Islet of Langerhans (tissue), 1 donor: Measurements from ENCODE around the gene PRDM12.

ENCODE experiments used
- FAIRE-seq: peaks from one replicate; lab custom pipeline; 2011; peaks lifted over from hg19 to GRCh38; lab: Jason Lieb, UNC

PRDM12 gene

DNA sequence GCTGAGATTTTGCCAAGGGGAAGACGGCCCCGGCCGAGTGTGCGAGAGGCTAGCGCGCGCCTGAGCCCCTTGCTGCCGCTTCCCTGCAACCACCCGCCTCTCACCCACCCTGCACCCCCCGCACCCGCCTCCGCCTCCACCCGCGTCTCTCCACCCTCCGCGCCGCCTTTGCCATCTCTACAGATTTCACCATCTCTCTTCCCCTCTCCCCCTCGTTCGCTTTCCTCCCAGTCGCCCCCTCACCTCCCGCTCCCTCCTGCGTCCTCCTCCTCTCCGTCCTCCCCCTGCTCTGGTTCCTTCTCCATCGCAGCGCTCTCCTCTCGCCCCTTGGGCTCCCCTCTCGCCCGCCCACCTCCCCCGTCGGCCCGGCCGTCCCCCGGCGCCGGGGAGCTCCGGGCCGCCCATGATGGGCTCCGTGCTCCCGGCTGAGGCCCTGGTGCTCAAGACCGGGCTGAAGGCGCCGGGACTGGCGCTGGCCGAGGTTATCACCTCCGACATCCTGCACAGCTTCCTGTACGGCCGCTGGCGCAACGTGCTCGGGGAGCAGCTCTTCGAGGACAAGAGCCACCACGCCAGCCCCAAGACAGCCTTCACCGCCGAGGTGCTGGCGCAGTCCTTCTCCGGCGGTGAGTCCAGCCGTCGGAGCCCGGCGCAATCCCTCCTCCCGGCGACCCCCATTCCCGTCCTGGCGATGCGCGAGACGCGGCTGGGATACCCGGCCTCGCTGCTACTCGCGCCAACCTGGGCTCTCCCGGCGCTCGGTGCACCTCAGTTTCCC, at the start of gene PRDM12:
Gene PRDM12, plus strand, starts transcription at position 344 of the 778 bp plus-strand sequence. Its CDS starts 60 bp downstream, at position 404.
- FAIRE-seq: no peak

DNA sequence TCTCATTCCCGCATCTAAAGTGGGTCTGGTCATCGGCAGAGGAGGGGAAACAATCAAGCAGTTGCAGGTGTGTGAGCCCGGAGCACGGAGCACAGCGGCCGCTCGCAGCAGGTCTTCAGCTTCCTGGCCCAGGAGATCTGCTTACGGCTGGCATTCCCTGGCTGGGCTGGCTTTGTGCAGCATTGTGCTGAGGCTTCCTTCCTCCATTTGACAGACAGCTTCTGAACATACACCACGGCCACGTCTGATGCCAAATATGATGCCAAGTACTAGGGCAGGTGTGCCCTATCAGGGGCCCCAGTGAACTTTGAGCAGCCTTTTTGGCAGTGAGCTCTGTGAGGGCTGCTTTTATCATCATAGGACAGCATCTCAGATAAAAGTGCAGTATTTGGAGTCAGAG, 47.9 kb upstream of the PRDM12 start:
- FAIRE-seq: no peak

DNA sequence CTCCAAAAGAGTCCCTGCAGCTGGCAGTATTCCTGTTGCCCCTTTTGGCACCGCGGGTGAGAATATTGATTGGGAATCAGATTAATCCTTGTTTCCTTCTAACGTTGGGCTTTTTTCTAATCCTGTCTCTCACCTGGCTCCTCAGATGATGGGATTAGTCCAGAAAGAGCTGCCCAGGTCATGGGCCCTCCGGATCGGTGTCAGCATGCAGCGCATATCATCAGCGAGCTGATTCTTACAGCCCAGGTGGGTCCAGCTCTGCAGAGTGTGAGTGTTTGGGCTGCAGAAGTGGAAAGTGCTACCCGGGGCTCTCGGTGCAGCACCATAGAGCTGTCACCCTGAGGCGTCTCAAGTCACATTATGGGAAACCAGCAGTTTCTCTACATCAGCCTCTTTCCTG, 40.9 kb upstream of the PRDM12 start:
- FAIRE-seq: no peak

DNA sequence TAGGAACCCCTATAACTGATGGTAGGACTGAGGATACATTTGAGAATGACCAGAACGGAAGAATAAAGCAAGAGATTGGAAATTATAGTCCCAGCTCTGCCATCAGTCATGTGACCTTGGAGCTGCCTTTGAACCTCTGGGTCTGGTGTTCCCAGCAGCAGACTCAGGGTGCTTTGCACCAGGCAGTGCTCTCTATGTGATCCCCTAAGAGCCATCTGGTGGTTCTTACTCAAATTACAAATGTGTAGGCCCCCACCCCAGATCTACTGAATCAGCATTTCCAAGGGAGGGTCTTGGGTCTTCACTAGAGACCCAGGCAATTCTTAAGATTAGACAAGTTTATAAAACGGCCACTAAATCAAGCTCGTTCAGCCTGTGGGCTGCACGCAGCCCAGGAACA, 40.2 kb upstream of the PRDM12 start:
- FAIRE-seq: no peak

DNA sequence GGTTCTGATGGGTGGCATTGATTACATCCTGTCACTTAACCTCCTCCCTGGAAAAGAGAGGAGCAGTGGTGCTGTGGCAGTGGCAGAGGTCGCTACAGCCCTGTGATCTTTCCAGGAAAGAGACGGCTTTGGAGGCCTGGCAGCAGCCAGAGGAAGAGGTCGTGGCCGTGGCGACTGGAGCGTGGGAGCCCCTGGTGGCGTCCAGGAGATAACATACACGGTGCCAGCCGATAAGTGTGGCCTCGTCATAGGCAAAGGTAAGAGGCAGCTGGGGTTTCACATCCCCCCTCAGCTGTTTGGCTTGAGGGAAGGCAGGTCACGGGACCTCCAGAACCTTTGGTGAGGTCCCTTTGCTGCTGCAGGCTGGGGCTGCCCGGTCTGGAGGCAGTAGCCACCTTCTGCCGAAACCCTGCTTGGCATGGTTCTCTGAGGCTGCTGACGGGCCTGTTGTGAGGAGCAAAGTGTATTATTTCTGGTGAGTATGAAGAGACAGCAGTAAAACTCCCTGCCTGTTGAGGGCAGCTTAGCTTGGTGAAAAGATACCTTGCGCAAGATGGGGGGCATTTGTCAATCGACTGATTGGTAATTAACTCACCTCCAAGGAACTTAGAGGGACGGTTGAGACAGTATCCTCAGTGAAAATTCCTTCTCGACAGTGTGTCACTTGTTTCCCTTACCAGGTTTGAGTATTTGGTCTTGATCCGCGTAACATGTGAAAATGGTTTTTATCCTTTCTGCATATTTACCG, 38.0 kb upstream of the PRDM12 start:
- no peak for FAIRE-seq

DNA sequence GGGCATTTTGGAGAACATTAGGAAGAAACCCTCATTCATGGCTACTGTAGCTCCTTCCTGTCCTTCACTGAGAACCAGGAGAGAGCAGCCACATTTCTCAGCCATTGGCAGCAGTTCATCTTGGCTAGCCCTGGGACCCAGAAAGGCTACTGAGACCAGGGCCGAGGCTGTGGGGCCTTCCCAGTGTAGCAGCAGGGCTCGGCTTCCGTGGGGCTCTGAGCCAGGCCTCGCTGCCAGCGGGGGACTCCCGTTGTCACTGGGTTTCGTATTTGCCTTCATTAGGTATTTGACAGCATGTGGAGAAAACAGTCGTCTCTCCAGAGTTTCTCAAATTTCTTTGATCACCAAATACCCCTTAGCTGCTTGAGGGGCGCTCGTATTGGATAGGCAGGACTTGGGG, 37.3 kb upstream of the PRDM12 start:
- FAIRE-seq: no peak

DNA sequence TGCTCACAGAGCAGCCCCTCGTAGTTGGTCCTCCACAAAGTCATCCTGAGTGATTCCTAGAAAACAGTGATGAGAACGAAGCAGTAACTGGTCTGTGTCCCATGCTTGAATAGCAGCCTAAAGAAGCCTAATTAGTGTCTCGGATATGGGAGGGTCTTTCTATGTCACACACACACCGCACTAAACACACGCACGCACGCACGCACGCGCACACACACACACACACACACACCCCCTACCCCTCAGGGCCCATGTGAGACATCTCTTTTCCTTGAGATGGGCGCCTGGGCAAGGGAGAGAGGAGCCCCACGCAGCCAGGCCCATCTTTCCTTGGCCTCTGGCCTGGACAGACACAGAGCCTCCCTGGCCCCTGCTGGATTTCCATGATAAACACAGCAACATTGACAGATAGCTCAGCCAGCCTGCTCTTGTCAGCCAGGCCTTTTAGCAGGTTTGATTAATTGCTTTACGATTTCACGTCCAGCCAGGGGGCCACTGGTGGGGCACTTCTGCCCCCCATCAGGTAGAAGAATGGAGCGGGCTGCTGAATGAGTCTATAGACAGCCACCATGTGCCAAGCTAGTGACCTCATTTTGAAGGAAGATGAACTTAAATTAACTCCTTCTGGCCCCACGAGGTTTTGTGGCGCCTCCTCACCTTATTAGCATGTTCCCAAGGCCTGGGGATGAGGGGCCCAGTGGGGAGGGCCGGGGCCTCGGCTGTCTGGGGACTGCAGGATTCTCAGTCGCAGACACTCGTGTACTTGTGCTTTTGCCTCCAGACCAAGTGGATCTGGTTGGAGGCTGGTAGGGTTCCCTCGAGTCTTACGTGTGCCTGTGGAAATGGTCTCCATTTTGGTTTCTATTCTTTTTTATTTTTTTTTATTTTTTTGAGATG, 36.2 kb upstream of the PRDM12 start:
- no peak for FAIRE-seq

DNA sequence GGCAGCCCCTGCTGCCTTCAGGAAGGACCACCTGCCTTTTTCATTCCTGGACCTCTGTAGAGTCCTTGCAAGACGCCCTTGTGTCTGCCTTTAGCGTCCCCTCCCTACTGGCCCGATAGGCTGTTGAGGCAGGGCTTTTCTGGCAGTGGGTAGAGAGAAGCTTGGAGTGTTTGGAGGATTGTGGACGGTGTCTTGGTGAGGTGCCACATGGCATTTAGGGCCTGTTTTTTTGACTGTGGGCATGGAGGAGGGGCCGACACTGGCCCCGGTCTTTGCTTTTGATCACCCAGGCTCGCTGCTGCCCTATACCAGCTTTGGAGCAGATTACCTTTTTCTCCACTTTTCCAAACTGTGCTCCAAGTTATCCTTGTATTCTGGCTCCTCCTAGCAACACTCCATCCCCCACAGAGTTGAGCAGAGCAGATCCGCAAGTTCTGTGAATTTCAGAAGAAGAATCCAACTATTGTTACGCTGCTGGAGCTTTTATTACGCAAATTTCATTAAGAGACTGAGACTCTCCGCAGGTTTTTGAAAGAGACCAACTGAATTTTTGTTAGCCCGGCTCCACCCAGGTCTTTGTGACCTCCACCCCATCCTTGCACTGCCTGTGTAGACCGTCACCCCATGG, 34.8 kb upstream of the PRDM12 start:
- FAIRE-seq: no peak

DNA sequence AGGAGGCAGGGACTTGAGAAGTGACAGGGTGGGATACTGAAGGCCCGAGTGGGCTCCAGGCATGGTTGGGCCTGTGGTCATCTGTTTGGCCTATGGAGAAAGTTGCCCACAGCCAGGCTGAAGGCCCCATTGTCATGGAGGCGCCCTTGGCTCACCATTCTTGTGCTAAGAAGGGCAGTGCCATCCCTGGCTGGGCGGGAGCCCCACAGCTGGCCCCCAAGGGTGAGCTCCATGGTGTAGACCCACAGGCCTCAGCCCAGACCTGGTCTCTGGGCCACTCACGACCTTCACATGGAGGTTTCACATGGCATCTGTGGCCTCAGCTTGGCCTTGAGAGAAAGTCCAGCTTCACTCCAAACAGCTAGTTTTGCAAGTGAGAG, 34.3 kb upstream of the PRDM12 start:
- no peak for FAIRE-seq

DNA sequence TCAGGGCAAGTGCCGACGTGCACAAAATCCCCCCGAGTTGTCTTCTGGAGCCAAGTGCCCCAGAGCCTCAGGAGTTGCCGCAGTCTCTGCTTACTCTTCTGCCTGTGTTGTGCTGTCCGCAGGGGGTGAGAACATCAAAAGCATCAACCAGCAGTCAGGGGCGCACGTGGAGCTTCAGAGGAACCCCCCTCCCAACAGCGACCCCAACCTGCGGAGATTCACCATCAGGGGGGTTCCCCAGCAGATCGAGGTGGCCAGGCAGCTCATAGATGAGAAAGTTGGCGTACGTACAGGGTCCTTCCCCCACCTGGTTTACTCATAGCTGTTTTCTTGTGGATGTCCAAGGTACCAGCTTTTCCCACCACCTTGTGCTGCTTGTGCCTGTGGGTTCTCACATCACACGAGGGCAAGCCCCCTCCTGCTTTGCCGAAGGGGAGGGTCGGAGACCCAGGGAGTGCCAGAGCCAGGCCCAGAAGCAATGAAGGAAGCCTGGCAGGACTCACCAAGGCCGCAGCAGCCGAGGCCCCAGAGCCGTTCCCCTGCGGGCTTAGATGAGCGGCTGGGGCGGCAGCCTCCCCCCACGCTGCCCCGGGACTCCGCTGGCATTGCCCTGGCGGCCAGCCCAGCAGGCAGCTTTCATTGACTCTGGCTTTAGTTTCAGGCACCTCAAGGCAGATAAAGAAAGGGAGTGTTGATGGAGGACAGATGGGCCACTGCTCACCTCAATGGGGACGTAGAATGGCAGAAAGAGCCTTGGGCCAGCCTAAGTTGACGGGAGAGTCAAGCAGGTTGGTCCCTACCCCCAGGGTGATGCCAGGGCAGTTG, 33.7 kb upstream of the PRDM12 start:
- FAIRE-seq: no peak

DNA sequence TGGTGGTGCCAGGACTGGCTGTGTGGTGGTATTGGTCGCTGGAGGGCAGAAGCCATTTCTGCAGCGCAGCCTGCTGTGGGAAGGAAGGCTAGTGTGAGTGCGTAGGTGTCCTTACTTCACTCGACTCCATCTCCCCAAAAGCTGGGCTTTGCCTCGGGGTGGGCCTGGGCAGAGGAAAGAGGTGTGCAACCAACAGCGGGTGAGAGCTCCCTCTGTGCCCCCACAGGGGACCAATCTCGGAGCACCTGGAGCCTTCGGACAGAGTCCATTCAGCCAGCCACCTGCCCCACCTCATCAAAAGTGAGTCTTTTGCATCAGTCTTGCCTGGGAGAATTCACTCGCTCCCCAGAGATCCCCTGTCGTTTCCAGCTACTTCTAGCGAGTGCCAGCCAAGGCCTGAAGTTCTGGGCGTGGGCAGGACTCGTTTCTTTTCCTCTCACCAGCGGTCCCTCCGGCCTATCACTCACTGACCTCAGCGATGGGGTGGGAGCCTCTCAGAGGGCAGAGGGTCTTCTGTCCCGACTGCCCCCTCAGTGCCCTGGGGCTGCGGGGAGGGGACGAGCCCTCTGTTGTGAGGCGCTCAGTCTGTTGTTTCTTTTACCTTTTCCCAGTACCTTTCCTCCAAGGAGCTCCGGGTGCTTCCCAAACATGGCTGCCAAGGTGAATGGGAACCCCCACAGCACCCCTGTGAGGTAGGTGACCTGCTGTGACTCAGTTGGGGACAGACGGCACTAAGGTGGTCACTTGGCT, 32.9 kb upstream of the PRDM12 start:
- no peak for FAIRE-seq

DNA sequence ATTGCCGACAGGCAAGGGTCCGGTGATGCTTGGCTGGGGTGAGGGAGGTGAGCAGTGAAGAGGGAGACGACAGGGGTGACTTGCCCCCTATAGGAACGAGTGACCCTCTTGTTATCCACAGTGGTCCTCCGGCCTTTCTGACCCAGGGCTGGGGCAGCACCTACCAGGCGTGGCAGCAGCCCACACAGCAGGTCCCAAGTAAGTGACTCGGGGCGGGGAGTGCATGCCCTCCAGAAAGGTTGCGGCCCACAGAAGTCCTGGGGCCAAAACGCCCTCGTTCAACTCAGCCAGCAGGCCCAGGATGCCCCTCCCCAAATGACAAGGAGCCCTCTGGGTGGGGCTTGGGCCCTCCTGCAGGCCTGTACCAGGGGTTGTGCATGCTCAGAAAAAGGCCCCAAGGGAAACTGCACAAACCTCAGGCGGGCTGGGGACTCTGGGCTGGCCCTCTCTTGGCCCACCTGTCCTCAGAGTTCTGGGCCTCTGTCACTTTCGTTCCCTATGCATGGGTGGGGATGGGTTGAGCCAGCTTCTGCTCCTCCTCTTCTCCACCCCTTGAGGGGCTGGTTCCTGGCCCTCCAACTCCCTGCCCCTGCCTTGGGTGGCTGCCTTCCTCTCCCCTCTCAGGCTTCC, 32.2 kb upstream of the PRDM12 start:
- FAIRE-seq: no peak

DNA sequence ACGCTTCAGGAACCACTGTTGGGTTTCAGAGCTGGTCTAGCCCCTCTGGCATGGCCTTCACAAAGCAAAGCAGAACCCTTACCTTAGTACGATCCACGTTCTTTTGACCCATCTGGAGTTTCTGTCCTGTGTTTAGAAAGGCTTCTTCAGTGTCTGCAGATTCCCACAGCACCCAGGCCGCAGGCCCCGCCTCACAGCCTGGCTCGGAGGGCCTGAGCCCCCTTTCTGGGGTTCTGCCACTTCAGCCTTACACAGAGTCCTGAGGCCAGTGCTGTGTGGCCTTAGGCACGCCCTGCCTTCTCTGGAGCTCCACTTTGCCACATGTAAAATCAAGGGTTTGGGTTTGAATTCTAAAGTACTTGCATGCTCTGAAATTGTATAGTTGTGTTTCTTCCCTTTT, 31.6 kb upstream of the PRDM12 start:
- FAIRE-seq: no peak

DNA sequence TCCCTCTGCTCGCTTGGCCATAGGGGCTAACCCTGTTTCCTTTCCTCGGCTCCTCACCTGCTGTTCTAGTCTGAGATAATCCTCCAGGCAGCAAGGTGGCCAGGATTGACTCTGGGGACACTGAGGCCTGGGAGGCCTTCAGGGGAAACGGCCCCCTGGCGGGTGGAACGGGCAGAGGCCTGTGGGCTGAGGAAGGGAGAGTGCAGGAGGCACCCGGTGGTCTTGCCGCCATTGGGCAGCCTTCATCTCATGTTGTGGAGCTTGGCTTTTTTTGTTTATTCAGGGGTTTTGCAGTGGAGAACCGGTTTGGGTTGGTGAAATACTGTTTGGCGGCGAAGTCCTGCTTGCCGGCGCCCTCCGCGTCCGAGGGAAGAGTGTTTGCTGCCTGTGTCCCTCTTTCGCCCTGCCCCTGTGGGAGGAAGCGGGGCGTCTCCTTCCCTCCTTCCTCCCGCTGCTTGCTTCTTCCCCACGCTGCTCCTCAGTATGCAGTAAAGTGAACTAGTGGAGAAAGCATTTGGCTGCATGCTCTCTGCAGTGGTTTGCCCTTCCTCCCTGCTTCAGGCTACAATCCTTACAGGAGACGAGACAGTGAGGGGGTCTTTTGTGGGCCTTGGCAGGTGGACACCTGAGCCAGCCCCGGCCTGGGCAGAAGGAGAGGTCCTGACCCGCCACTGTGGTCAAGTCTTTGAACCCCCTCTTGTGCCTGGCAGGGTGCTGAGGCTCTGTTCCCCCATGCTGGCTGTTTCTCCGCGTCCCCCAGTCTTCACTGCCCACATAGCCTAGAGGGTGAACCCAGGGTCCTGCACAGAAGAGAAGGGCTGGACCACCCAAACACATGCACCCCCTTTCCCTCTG, 30.8 kb upstream of the PRDM12 start:
- FAIRE-seq: no peak

DNA sequence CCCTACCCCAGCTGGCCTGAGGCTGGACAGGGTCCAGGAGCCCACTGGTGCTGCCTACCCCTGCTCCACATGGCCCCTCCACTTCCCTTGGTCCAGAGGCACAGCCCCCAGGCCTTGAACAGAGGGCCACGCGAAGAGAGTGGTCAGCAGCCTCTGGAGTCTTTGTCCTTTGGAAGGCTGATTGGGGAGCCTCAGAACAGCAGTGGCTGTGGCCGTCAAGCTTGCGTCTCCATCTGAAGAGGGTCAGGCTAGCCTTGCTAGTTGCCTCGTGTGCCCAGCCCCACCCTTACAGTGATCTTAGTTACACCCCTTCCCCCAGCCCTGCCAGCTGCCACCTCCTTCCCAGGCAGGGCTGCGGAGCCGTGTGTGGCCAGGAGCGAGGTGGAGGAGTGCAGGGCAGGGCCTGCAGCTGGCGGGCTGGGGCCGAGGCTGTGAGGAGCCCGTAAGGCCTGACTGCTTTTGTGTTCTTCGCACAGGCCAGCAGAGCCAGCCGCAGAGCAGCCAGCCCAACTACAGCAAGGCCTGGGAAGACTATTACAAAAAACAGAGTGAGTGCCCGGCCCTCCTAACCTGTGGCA, 30.1 kb upstream of the PRDM12 start:
- FAIRE-seq: no peak

DNA sequence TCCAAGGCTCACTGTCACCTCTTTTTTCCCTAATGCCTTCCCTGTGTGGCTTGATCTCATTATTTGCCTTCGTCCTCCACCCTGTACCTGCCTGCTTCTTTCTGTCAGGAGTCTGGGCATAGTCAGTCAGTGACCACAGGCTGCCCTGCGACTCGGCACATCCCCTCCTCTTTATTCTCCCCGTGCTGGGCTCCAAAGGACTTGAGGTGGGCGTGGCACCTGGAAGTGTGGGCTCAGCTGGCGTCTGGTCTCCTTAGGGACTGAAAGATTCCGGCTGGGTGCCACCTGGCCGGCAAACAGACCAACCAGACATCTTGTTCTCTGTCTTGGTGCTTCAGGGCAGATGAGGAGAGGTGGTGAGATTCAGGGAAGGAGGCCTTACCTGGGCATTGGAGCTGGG, 29.6 kb upstream of the PRDM12 start:
- FAIRE-seq: no peak

DNA sequence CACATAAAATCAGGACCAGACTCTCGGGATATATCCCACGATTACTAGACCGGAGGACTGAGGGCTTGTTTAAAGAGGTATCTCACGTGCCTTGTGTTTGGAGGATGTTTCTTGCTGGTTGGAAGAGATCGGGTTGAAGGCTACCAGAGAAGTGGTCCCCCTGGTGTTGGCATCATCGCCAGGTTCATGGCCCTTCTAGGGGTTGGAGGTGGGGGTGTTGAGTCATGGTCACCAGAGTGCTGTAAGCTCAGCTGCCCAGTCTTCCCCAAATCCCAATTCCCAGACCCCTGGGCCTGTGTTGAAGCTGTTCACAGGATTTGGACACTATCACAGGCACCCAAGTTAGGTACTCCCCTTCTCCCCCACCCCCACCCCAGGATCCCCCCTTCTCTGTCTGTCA, 29.1 kb upstream of the PRDM12 start:
- no peak for FAIRE-seq

DNA sequence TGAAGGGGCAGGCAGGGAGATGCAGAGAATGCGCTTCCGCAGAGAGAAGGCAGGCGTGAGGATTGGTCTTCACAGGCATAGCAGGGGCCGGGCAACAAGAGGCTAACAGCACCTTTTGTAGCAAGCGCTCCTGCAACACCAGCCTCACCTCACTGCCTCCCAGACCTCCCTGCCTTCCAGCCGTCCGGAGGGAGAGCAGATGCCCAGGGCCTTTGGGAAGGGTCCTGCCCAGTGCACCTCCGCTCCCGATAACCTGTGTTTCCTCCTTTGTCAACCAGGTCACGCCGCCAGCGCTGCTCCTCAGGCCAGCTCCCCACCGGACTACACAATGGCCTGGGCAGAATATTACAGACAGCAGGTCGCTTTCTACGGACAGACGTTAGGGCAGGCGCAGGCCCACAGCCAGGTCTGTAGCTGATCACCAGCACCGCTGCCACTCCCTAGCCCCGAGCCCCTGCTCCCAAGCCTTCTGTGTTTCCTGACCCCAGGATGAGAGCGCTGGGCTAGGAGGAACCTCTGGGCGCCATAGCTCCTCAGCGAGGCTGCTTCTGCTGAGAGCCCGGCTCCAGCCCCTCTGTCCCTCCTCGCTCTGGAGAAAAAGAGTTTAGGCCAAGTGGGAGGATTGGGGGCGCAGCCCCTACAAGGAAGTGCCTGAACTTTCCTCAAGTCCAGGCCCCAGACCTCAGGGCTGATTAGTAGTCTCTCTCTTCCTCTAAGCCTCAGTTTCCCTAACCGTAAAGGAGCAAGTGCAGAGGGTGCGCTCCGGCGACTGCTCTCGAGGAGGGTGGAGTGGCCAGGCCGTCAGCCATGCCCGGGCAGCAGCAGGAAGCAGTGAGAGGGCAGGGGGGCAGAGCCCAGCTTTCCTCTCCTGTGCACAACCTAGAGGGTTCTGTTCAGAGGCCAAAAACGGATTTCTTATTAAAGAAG, 28.4 kb upstream of the PRDM12 start:
- FAIRE-seq: no peak
